SK-N-MC (cell line): Measurements from ENCODE around the gene LANCL3.
"Not testable (repeated sequence)": the region's sequence is repeated elsewhere in the genome, so short reads cannot be mapped to it uniquely, and the experiment has no call there.

Source experiments
- DNase-seq: peaks from one replicate; pipeline ENCODE4 v3.0.0-alpha.2; 2011; ENCODE audit warnings: low read depth, low spot score
- H3K27ac ChIP-seq: fragments of 200-600 bp; sonication (generic); 2 replicates; pipeline ENCODE4 v1.5.1; 2016; ENCODE audit warnings: mixed run types
- H3K36me3 ChIP-seq: fragments of 200-600 bp; sonication (generic); 2 replicates; pipeline ENCODE4 v1.6.1; 2017; ENCODE audit warnings: antibody characterized with exemption, low read length, mixed read lengths; ENCODE audit not compliant: insufficient read depth
- H3K4me3 ChIP-seq: fragments of 200-600 bp; sonication (generic); 2 replicates; pipeline ENCODE4 v1.5.1; 2016
- H3K9ac ChIP-seq: fragments of 200-600 bp; sonication (generic); 2 replicates; pipeline ENCODE4 v1.8.0; 2017; ENCODE audit warnings: mixed run types, mixed read lengths; ENCODE audit not compliant: insufficient read length
- H3K9me3 ChIP-seq: fragments of 200-600 bp; sonication (generic); 2 replicates; pipeline ENCODE4 v1.6.1; 2017; ENCODE audit warnings: low read depth, mild to moderate bottlenecking, antibody characterized with exemption, low read length, moderate library complexity, mixed read lengths
- EZH2 ChIP-seq: fragments of 200-600 bp; sonication (generic); IDR thresholded peaks from one replicate; pipeline ENCODE4 v1.6.1; 2017; ENCODE audit warnings: antibody characterized with exemption
- FOXP2 ChIP-seq: optimal IDR thresholded peaks from 2 replicates; pipeline ENCODE3; 2011; ENCODE audit warnings: mild to moderate bottlenecking, moderate library complexity; ENCODE audit not compliant: insufficient read depth; ENCODE audit errors: extremely low read length, control extremely low read depth
- POLR2AphosphoS5 ChIP-seq: IDR thresholded peaks from 2 replicates; pipeline ENCODE4 v1.6.1; 2012; ENCODE audit warnings: mild to moderate bottlenecking, low read depth, low read length, borderline replicate concordance

LANCL3 gene

DNA sequence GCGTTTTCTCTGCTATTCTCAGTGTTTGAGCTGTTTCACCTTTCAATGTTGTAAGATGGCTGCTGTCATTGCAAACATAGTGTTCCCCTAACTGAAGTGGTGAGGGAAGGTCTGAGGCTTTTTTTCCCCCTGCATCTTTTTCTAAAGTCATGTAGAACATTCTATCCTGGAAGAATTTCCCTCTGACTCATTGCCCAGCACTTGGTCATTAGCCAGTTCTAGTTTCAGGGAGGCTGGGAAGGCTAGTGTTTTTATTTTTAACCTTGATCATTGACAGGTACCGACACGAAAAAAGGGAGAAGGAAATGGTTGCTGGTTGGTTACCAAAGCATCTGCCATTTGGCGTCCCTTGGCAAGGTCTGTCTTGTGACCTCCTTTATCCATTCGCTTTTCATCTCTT is 6.6 kb downstream of the LANCL3 start:
- Histone ChIP-seq H3K36me3 (no peaks in the 10 kb centered on the region), H3K9me3 (no peaks in the 10 kb centered on the region), H3K27ac (no peak overlapping the region), H3K4me3 (no peak overlapping the region), H3K9ac (no peak overlapping the region)
- TF ChIP-seq EZH2 (no peak), POLR2AphosphoS5 (no peak), FOXP2 (no peak)
- DNase-seq, result no peak

DNA sequence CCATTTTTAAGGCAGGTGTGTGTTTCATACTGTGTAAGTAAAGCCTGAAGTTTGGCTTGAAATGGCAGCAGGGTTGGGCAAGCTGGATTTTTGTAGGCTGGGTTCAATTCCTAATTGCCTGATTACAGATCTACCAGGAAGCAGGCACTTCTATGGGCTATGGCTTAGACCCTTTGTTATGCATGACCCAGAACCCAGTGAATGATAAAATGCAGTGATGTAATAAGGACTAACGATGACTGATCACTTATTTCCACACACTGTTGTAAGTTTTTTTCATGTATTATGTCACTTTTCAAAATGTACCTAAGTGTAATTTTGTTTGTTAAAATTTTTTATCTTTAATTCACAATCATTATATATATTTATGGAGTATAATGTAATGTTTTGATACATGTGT is 8.6 kb downstream of the LANCL3 start:
- TF ChIP-seq FOXP2 (no peak), POLR2AphosphoS5 (no peak), EZH2 (no peak)
- no peak overlapping the region for H3K9ac ChIP-seq
- no peak overlapping the region for H3K4me3 ChIP-seq
- DNase-seq, result no peak
- no peaks in the 10 kb centered on the region for H3K36me3 ChIP-seq
- no peak overlapping the region for H3K27ac ChIP-seq
- no peaks in the 10 kb centered on the region for H3K9me3 ChIP-seq

DNA sequence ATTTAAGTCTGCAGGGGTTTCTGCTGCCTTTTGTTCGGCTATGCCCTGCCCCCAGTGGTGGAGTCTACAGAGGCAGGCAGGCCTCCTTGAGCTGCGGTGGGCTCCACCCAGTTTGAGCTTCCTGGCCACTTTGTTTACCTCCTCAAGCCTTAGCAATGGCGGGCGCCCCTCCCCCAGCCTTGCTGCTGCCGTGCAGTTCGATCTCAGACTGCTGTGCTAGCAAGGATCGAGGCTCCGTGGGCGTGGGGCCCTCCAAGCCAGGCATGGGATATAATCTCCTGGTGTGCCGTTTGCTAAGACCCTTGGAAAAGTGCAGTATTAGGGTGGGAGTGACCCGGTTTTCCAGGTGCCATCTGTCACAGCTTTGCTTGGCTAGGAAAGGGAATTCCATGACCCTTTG is 15.9 kb downstream of the LANCL3 start:
- not testable (repeated sequence) for H3K36me3 ChIP-seq

DNA sequence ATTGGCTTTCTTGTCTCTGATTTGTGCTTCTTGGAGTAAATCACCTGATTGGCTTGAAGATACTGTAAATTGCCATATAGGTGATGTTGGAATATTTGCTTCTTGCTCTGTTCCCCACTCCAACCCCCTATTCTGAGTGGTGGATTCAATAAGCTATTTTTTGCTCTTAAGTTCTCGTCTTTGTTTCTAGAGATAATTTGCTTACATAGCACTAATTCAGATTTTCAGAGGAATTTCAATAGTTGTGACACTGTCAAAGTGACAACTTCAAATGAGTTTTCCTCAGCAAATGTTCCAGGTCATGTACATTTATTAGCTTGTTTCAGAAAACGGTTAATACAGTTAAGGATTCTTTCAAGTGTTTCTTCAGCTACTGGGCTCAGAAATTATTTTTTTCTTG is 18.6 kb downstream of the LANCL3 start:
- no peaks in the 10 kb centered on the region for H3K36me3 ChIP-seq
- DNase-seq, result no peak

More for the DNA sequence above, 15.9 kb downstream of the LANCL3 start:
- not testable (repeated sequence) for H3K9ac ChIP-seq, H3K4me3 ChIP-seq, H3K9me3 ChIP-seq, DNase-seq, H3K27ac ChIP-seq

DNA sequence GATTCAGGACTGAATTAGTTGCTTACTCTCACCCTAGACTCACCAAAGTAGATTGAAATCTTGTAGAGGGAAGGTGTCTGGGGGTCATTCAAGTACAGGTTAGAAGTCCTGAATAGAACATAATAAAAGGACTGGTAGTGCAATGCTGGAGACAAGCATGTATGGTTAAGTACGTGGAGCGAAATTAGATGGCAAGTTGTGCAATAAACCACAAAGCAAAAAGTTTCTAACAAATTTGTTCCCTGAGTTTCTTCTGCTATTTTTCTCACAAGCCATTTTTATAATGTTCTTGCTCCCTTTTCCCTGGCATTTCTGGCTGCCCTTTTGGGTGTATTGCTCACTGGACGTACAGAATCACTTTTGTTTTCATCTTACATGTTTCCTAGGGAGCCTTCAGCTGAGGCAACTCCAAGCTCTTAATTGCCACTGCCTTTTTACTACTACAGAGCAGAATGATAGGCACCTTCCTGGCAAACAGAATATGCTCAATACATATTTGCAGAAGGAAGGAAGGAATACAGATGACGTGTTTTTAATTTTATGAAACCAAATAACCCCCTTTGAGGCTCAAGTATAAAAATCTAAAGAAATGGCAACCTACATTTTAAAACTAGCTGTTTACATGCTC is 23.4 kb downstream of the LANCL3 start:
- Histone ChIP-seq H3K4me3 (no peak overlapping the region), H3K36me3 (no peaks in the 10 kb centered on the region), H3K9me3 (no peaks in the 10 kb centered on the region), H3K9ac (no peak overlapping the region), H3K27ac (no peak overlapping the region)
- TF ChIP-seq POLR2AphosphoS5, result no peak
- TF ChIP-seq FOXP2, result no peak
- TF ChIP-seq EZH2, result no peak
- DNase-seq, result no peak

More for the DNA sequence above, 18.6 kb downstream of the LANCL3 start:
- H3K27ac ChIP-seq, result no peak overlapping the region
- H3K9ac ChIP-seq, result no peak overlapping the region
- TF ChIP-seq EZH2 (no peak), POLR2AphosphoS5 (no peak), FOXP2 (no peak)
- no peaks in the 10 kb centered on the region for H3K9me3 ChIP-seq
- no peak overlapping the region for H3K4me3 ChIP-seq

DNA sequence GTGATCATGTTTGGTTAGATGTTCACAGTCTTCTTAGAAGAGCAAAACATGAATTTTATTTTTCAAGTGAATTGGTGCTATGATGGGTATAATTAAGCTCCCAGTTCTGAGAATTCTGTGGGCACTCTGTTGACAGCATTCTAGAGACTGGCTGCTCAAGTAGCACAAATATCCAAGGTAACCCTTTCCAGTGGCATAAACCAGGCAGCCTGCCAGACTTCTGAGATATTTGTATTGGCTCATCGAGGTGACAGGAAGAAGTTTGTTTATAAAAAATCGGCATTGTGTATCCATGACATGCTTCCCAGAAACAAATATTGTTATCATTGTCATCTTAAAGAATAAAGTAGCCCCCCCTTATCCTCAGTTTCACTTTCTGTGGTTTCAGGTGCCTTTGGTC is 28.3 kb downstream of the LANCL3 start:
- no peaks in the 10 kb centered on the region for H3K36me3 ChIP-seq
- no peak overlapping the region for H3K9ac ChIP-seq
- H3K27ac ChIP-seq, result no peak overlapping the region
- H3K9me3 ChIP-seq, result no peaks in the 10 kb centered on the region
- TF ChIP-seq EZH2 (no peak), POLR2AphosphoS5 (no peak), FOXP2 (no peak)
- no peak overlapping the region for H3K4me3 ChIP-seq
- no peak for DNase-seq

DNA sequence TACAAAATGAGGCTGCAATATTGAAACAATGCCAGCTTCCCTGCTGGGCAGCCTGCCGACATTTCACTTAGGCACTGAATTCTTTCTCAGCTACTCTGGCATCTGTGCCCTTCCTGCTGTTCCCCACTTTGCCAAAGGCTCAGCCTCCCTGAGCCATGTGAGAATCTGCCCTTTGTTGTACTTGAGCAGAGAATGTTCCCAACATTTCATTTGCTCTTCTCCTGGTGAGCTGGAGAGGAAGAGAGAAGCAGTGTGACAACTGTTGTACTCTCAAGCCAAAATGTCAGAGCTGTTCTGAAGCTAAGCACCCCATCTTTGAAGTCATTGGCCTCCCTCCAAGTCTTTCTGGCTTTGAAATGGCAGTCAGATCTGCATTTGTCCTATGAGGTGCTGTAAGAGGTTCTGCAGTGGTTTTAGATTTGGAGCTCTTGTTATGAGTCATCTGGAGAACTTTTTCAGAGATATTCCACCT is 32.5 kb downstream of the LANCL3 start:
- Histone ChIP-seq H3K9ac (no peak overlapping the region), H3K27ac (no peak overlapping the region), H3K36me3 (no peaks in the 10 kb centered on the region), H3K4me3 (no peak overlapping the region), H3K9me3 (no peaks in the 10 kb centered on the region)
- no peak for TF ChIP-seq FOXP2
- TF ChIP-seq EZH2, result no peak
- no peak for TF ChIP-seq POLR2AphosphoS5
- DNase-seq, result no peak

DNA sequence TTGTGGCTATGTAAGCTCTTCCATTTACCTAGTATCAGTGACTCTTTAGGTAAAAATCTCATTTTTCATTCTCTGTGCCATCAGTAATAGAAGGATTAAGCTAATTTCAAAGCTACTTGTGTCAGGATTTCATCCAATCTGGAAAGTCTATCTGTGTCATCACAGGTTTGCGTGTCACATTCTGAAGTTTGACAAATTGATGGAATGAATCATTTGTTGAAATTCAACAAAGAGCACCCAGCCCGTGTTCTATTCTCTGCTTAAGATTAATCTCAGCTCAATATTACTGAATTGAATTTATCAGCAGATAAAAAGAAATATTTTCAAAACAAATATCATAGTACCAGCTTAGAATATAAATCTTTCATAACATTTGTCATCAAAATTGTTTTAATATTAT is 35.8 kb downstream of the LANCL3 start:
- no peak overlapping the region for H3K9ac ChIP-seq
- H3K36me3 ChIP-seq, result no peaks in the 10 kb centered on the region
- TF ChIP-seq EZH2 (no peak), FOXP2 (no peak), POLR2AphosphoS5 (no peak)
- DNase-seq, result no peak
- H3K4me3 ChIP-seq, result no peak overlapping the region
- H3K9me3 ChIP-seq, result no peaks in the 10 kb centered on the region
- H3K27ac ChIP-seq, result no peak overlapping the region

DNA sequence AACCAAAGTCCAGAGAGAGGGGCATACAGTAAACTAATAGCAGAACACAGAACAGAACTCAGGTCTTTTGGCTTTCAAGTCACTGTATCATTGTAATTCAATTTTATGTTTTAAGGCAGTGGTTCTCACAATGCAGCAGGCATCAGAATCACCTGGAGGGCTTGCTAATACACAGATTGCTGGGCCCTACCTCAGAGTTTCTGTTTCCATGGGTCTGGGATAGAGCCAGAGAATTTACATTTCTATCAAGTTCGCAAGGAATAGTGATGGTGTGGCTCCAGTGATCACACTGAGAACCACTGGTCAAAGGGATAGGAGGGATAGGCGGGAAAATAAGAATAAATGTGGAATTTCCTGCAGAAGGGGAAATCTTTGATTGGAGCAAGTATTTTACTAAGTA is 36.7 kb downstream of the LANCL3 start:
- Histone ChIP-seq H3K9ac (no peak overlapping the region), H3K4me3 (no peak overlapping the region)

More for the DNA sequence above, 36.7 kb downstream of the LANCL3 start:
- TF ChIP-seq EZH2 (no peak), FOXP2 (no peak), POLR2AphosphoS5 (no peak)
- no peak overlapping the region for H3K27ac ChIP-seq
- no peaks in the 10 kb centered on the region for H3K36me3 ChIP-seq
- DNase-seq, result no peak
- H3K9me3 ChIP-seq, result no peaks in the 10 kb centered on the region
